Stromal cell of bone marrow (primary cell): ENCODE results near the gene SHROOM1.
A peak's percentile ranks its signal among the peaks of the same experiment; 100 is the strongest.
"Not testable (repeated sequence)": the region's sequence is repeated elsewhere in the genome, so short reads cannot be mapped to it uniquely, and the experiment has no call there.

Experiments
- DNase-seq: peaks from one replicate; pipeline ENCODE4 v3.0.0-alpha.2; 2012; ENCODE audit warnings: low read depth

SHROOM1 gene

GRCh38 chr5:132830436-132831094, at the start of gene SHROOM1:
Gene SHROOM1, minus strand, starts transcription at chr5:132830647. Its CDS starts 4,507 bp downstream, at chr5:132826140.
- DNase-seq, result no peak

GRCh38 chr5:132877938-132878337, 47.5 kb upstream of the SHROOM1 start:
- DNase-seq, result no peak

- DNase-seq, result no peak
Measured at GRCh38 chr5:132877466-132877865, 47.0 kb upstream of the SHROOM1 start.

GRCh38 chr5:132876020-132876759, 45.7 kb upstream of the SHROOM1 start:
- no peak for DNase-seq

GRCh38 chr5:132873930-132874271, 43.5 kb upstream of the SHROOM1 start:
- no peak for DNase-seq

GRCh38 chr5:132873119-132873929, 42.9 kb upstream of the SHROOM1 start, which contains the start of gene LEAP2:
Gene LEAP2, plus strand, starts transcription at chr5:132873668. Its CDS starts 27 bp downstream, at chr5:132873695.
- no peak for DNase-seq

- no peak for DNase-seq
Measured at GRCh38 chr5:132872788-132873118, 42.3 kb upstream of the SHROOM1 start.

GRCh38 chr5:132871459-132872284, 41.2 kb upstream of the SHROOM1 start:
- no peak for DNase-seq

- DNase-seq, result no peak
Measured at GRCh38 chr5:132870801-132871200, 40.4 kb upstream of the SHROOM1 start.

GRCh38 chr5:132868754-132869153, 38.3 kb upstream of the SHROOM1 start:
- no peak for DNase-seq

- DNase-seq, result no peak
Measured at GRCh38 chr5:132867046-132867451, 36.6 kb upstream of the SHROOM1 start.

- DNase-seq, result peak; percentile 100
Measured at GRCh38 chr5:132866342-132867045, 36.0 kb upstream of the SHROOM1 start, which contains the start of the genes GDF9 and UQCRQ. Gene GDF9, minus strand, starts transcription at chr5:132866469. Its CDS starts 1,936 bp downstream, at chr5:132864533. Gene UQCRQ, plus strand, starts transcription at chr5:132866642. Its CDS starts 240 bp downstream, at chr5:132866882.

GRCh38 chr5:132865668-132866341, 35.4 kb upstream of the SHROOM1 start:
- DNase-seq, result no peak

- no peak for DNase-seq
Measured at GRCh38 chr5:132860742-132861141, 30.3 kb upstream of the SHROOM1 start.

GRCh38 chr5:132859889-132860437, 29.5 kb upstream of the SHROOM1 start:
- DNase-seq, result no peak

- no peak for DNase-seq
Measured at GRCh38 chr5:132856011-132856410, 25.6 kb upstream of the SHROOM1 start.

- not testable (repeated sequence) for DNase-seq
Measured at GRCh38 chr5:132854992-132855391, 24.5 kb upstream of the SHROOM1 start.

- no peak for DNase-seq
Measured at GRCh38 chr5:132854301-132854700, 23.9 kb upstream of the SHROOM1 start.

GRCh38 chr5:132853790-132854189, 23.3 kb upstream of the SHROOM1 start:
- DNase-seq, result no peak

GRCh38 chr5:132853323-132853722, 22.9 kb upstream of the SHROOM1 start:
- no peak for DNase-seq
